GM18502 (cell line): ENCODE results near the gene RBMY1D.
"Not testable (repeated sequence)": the region's sequence is repeated elsewhere in the genome, so short reads cannot be mapped to it uniquely, and the experiment has no call there.

Experiments used
- ATAC-seq: cut with Tn5 transposase; IDR thresholded peaks from one replicate; pipeline ENCODE4 v1.9.1; 2021; ENCODE audit warnings: mild to moderate bottlenecking; ENCODE audit not compliant: unreplicated experiment, poor library complexity

Gene RBMY1D

DNA sequence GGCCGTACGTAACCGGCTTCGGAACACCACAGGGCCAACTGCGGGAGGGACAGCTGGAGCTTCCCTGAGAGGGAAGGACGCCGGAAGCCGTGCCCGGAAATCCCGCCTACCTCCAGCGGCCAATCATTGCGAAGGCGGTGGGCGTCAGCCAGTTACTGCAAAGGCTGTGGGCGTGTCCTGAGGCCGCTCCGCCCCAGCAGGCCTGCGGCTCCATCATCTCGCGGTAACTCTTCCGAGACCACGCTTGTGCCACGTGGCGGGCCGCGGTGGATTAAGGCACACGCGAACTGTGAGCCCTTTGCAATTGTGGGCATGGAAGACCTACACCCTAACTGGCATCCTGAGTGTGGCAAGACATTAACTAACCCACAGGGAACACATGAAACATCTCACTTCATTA, at the start of gene RBMY1D:
RBMY1D (minus strand) TSS at position 101 of the 400 bp plus-strand sequence. CDS start 2,013 bp downstream, outside the sequence.
- ATAC-seq, result not testable (repeated sequence)

DNA sequence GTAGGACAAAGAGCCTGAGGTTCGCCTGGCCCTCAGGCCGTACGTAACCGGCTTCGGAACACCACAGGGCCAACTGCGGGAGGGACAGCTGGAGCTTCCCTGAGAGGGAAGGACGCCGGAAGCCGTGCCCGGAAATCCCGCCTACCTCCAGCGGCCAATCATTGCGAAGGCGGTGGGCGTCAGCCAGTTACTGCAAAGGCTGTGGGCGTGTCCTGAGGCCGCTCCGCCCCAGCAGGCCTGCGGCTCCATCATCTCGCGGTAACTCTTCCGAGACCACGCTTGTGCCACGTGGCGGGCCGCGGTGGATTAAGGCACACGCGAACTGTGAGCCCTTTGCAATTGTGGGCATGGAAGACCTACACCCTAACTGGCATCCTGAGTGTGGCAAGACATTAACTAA, 23.6 kb upstream of the RBMY1D start, which contains the start of gene RBMY1E:
RBMY1E (minus strand) TSS at position 101 of the 400 bp plus-strand sequence. CDS start 1,978 bp downstream, outside the sequence.
- not testable (repeated sequence) for ATAC-seq

DNA sequence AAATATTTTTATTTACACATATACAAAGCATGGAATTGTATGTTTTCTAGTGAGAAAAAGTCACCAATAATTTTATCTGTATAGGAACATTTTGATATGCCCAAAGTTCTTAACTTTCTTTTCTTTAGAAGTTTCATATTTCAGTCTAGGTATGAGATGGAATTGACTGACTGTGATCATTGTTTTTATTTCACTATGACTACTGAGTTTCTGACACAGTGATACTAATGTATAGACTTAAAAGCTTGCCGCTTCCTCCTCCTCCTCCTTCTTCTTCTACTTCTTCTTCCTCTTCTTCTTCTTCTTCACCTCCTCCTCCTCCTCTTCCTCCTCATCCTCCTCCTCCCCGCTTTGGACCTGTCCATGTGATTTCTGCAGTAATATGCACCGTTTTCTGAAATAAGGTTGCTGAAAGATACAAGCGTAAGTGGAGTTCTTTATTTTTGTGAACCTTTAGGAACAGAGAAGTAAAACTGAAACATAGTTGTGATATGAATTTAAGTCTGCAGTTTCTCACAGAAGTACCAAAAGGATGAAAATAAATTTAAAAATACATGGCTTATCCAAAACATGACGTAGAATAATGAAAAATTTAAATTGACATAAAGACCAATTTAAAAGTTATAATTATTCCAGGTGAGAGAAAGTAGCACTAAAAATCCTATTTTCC, 24.8 kb downstream of the RBMY1D start:
- ATAC-seq, result not testable (repeated sequence)

- ATAC-seq, result no peak
Measured at GRCh38 chrY:21845481-21845880, 48.8 kb downstream of the RBMY1D start.

GRCh38 chrY:21842090-21842489, 52.2 kb downstream of the RBMY1D start:
- ATAC-seq, result no peak

- no peak for ATAC-seq
Measured at GRCh38 chrY:21839489-21839888, 54.8 kb downstream of the RBMY1D start.

DNA sequence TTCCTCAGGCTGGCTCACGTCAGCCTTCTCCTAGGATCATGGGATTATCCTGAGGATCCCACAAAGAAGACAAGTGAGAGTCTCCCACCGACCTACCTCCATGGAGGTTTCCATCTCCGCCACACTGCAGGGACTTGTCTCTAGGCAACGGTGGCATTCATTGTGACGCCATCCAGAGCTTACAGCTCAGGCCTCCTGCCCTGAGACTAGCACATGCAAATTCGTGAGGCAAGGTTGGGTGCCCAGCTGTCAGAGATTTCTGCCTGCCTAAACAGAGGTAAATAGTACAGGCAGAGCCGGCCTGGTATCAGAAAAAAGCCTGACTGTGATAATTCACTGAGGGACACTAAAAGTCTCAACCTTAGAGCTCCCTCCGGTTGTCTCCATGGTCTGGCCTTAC, 58.0 kb downstream of the RBMY1D start:
- no peak for ATAC-seq

DNA sequence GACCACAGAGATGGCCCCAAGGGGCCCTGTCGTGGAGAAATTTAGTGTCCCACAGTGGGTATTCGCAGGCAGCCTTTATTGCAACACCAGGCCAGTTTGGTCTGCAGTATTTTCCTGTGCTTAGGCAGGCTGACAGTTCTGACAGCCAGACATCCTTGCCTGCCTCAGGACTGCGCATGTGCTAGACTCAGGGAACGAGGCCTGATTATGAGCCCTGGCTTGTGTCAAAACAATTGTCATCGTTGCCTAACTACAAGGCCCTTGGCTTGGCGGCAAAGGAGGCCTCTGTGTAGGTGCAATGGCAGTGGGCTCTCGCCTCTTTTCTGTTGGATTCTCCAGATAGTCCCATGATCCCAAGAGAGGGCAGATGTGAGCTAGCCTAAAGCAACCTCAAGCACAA, 59.3 kb downstream of the RBMY1D start:
- no peak for ATAC-seq
